ENCODE data around the gene NCBP1. TPM values are rescaled to one million over a fixed set of nuclear protein-coding genes. Genes with fewer than 3 reads are reported as not detected.

Gene NCBP1
- polyA plus RNA-seq, 2 of the 4 experiments (the other 2 are of a cell fraction): 31.8 to 48.2 TPM

GRCh38 chr9:97696803-97697601 lies 63.4 kb downstream of the NCBP1 start, which contains the start of gene XPA:
XPA (minus strand) TSS chr9:97697340; CDS start chr9:97697292, 48 bp downstream.
- FAIRE-seq: no peak
- Histone ChIP-seq H3K9me3 (no peaks in the 10 kb centered on the region), H3K4me2 (peak within 1 kb of the TSS; percentile 91), H3K27ac (peak within 1 kb of the TSS; percentile 89 to 98), H3K4me1 (peaks cover 33% of the 10 kb centered on the region), H3K4me3 (peak within 1 kb of the TSS; percentile 73)
- DNase-seq (ENCODE audit: low read depth in 1 of 2, low spot score in 1 of 2): peak; percentile 95 to 97
- ChIA-PET CTCF (interaction anchor here (1.1 to 11.8 kb wide), 2 partner anchors 18 to 204 kb away, joined by 4 to 98 read pairs; no protein-coding TSS in a partner anchor), POLR2A (interaction anchor here (0.9 to 1.7 kb wide), 7 partner anchors 18 to 359 kb away, joined by 3 to 9 read pairs (median 4); partner anchors contain the start of genes NANS, NCBP1, TRMO and TSTD2)
- WGBS (ENCODE audit: missing lambda C conversion rate): under 1% methylated on average over 38 of the region's 82 CpGs
- TF ChIP-seq, protein P1, sequence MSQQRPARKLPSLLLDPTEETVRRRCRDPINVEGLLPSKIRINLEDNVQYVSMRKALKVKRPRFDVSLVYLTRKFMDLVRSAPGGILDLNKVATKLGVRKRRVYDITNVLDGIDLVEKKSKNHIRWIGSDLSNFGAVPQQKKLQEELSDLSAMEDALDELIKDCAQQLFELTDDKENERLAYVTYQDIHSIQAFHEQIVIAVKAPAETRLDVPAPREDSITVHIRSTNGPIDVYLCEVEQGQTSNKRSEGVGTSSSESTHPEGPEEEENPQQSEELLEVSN (IDR thresholded peaks at IDR 0.05; ENCODE audit: borderline replicate concordance, low read depth): peak; percentile 63
- peak in 1 of 2 experiments; percentile 75; a peak in 2 of 5 replicates for TF ChIP-seq JUN (IDR thresholded peaks at IDR 0.05)
- no peak for TF ChIP-seq HDAC2 (IDR thresholded peaks at IDR 0.05)
- peak; percentile 63; the same call in 1 of the 2 replicates for TF ChIP-seq PHF8 (IDR thresholded peaks at IDR 0.05; ENCODE audit: borderline replicate concordance, low read depth)
- peak; percentile 94 for TF ChIP-seq POLR2A (IDR thresholded peaks at IDR 0.05; ENCODE audit: low read length)
- TF ChIP-seq KDM5A (IDR thresholded peaks at IDR 0.05): peak; percentile 36; the same call in 1 of the 2 replicates
- TF ChIP-seq, protein P2, sequence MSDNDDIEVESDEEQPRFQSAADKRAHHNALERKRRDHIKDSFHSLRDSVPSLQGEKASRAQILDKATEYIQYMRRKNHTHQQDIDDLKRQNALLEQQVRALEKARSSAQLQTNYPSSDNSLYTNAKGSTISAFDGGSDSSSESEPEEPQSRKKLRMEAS (IDR thresholded peaks at IDR 0.05): peak; percentile 38
- no peak for TF ChIP-seq NR3C1 (IDR thresholded peaks at IDR 0.05)
- TF ChIP-seq, protein P3, sequence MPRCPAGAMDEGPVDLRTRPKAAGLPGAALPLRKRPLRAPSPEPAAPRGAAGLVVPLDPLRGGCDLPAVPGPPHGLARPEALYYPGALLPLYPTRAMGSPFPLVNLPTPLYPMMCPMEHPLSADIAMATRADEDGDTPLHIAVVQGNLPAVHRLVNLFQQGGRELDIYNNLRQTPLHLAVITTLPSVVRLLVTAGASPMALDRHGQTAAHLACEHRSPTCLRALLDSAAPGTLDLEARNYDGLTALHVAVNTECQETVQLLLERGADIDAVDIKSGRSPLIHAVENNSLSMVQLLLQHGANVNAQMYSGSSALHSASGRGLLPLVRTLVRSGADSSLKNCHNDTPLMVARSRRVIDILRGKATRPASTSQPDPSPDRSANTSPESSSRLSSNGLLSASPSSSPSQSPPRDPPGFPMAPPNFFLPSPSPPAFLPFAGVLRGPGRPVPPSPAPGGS (IDR thresholded peaks at IDR 0.05): peak; percentile 81; the same call in 2 of the 3 replicates
- peak; percentile 20; the same call in 1 of the 2 replicates for TF ChIP-seq GATA3 (IDR thresholded peaks at IDR 0.05; ENCODE audit: borderline replicate concordance)
- ATAC-seq: peak; percentile 93 to 98

- Histone ChIP-seq H3K4me2 (peak overlapping the region; percentile 73), H3K9me3 (no peaks in the 10 kb centered on the region), H3K27ac (peak overlapping the region; percentile 89 to 98), H3K4me3 (peak overlapping the region; percentile 73; the same call in 2 of the 3 replicates), H3K4me1 (peaks cover 33% of the 10 kb centered on the region)
- no peak for TF ChIP-seq SMC3 (IDR thresholded peaks at IDR 0.05)
- TF ChIP-seq EHF (CRISPR knock-in tag; IDR thresholded peaks at IDR 0.05): no peak
- TF ChIP-seq REST (IDR thresholded peaks at IDR 0.05): no peak
- ATAC-seq (peak; percentile 8 to 36; a peak in 2 of 6 replicates), FAIRE-seq (no peak), DNase-seq (ENCODE audit: low read depth in 1 of 2, low spot score in 1 of 2) (no peak)
- WGBS (ENCODE audit: missing lambda C conversion rate): 68% methylated on average over 1 of the region's 1 CpG
- ChIA-PET POLR2A (interaction anchor here (0.9 kb wide), 1 partner anchor 222 kb away, joined by 3 read pairs; no protein-coding TSS in a partner anchor), CTCF (interaction anchor here (1.2 to 11.8 kb wide), 2 partner anchors 204 to 225 kb away, joined by 4 to 98 read pairs; no protein-coding TSS in a partner anchor)
These were observed 64.2 kb downstream of the NCBP1 start for GRCh38 chr9:97697837-97698236.

DNA sequence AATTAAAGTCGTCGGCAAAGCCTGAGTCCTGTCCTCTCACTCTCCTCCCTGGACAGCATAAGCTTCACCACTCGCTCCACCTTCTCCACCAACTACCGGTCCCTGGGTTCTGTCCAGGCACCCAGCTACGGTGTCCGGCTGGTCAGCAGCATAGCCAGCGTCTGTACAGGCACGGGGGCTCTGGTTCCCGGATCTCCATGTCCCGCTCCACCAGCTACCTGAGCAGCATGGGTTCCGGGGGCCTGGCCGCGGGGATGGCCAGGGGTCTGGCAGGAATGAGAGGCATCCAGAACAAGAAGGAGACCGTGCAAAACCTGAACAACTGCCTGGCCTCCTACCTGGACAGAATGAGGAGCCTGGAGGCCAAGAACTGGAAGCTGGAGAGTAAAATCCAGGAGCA lies 65.2 kb downstream of the NCBP1 start:
- FAIRE-seq: no peak
- TF ChIP-seq FOXS1 (CRISPR knock-in tag; IDR thresholded peaks at IDR 0.05): no peak
- TF ChIP-seq, protein P4, sequence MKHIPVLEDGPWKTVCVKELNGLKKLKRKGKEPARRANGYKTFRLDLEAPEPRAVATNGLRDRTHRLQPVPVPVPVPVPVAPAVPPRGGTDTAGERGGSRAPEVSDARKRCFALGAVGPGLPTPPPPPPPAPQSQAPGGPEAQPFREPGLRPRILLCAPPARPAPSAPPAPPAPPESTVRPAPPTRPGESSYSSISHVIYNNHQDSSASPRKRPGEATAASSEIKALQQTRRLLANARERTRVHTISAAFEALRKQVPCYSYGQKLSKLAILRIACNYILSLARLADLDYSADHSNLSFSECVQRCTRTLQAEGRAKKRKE (CRISPR knock-in tag; IDR thresholded peaks at IDR 0.05; ENCODE audit: low read depth): no peak
- no peak for TF ChIP-seq RAD21 (conservative IDR thresholded peaks at IDR 0.05 in 1 of 2, IDR thresholded peaks at IDR 0.05 in 1 of 2)
- TF ChIP-seq BHLHE40 (IDR thresholded peaks at IDR 0.05; ENCODE audit: low read depth, low read length): no peak
- TF ChIP-seq ZFP36 (IDR thresholded peaks at IDR 0.05; ENCODE audit: borderline replicate concordance, partially characterized antibody): no peak
- TF ChIP-seq FOSL2 (IDR thresholded peaks at IDR 0.05): no peak
- TF ChIP-seq FOSL2 (CRISPR knock-in tag; IDR thresholded peaks at IDR 0.05): no peak
- TF ChIP-seq CBX2 (IDR thresholded peaks at IDR 0.05; ENCODE audit: borderline replicate concordance, low read depth): no peak
- TF ChIP-seq CTCF (IDR thresholded peaks at IDR 0.05): no peak
- no peak for TF ChIP-seq HDAC2 (IDR thresholded peaks at IDR 0.05)
- no peak for TF ChIP-seq HOXB13 (CRISPR knock-in tag; IDR thresholded peaks at IDR 0.05; ENCODE audit: low read depth)
- no peak for TF ChIP-seq CEBPB (IDR thresholded peaks at IDR 0.05)

More for the DNA sequence above, 65.2 kb downstream of the NCBP1 start:
- ChIA-PET CTCF (interaction anchor here (11.8 kb wide), 1 partner anchor 202 kb away, joined by 98 read pairs; no protein-coding TSS in a partner anchor), POLR2A (interaction anchor here (0.9 kb wide), 1 partner anchor 66 kb away, joined by 3 read pairs; the partner anchor contains the start of genes NCBP1 and TSTD2)
- ATAC-seq: no peak
- WGBS (ENCODE audit: missing lambda C conversion rate): 89% methylated on average over 13 of the region's 14 CpGs
- H3K4me1 ChIP-seq: peaks cover 37% of the 10 kb centered on the region
- no peak overlapping the region for H3K27ac ChIP-seq
- no peak overlapping the region for H3K4me3 ChIP-seq
- DNase-seq (ENCODE audit: low read depth in 1 of 2, low spot score in 1 of 2): no peak
- no peaks in the 10 kb centered on the region for H3K9me3 ChIP-seq
- H3K4me2 ChIP-seq: no peak overlapping the region

All from A549 (cell line).